ENCODE results near the gene FZD8.

FZD8 gene

DNA sequence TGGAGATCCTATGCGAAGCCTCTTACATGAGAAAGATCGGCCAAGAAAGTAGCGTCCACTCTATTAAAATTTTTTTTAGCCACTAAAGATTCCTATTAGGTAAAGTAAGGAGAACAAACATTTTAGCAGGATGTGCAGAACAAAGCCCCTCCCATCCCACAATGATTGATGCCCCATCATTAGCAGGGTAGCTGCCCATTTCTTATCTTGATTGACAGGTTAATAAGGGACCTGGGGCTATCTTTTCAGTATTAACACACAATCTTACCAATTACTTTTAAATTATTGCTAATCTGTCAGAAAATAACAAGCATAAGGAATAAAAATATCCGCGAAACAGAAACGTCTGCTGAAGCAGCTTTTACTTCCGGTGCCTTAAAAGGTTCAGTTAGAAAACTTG, 5.1 kb downstream of the FZD8 start:
- peaks cover 50% of the 10 kb centered on the region for H3K27me3 Mint-ChIP-seq (ENCODE audit: low read depth)

DNA sequence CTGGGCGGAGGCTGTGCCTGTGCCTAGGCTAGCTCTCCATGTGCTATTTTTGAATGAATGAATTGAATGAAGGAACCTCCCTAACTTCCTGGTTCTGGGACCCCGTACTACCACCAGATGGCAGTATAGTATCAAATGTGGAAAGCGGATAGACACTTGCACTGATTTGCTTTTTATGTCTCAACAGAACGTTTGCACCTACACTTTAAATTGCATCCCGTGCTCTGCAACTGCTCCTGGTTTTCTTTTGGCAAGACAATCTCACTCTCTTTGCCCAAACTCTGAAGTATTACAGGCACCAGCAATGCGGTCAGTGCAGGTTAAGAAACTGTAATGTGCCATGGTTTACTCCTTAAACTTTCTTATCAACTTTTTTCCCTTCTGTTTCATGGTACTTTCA, 6.5 kb downstream of the FZD8 start:
- Mint-ChIP-seq H3K27ac (no peak overlapping the region), H3K36me3 (ENCODE audit: low read depth) (no peaks in the 10 kb centered on the region), H3K4me1 (ENCODE audit: low read depth) (peaks cover 4% of the 10 kb centered on the region), H3K9me3 (no peaks in the 10 kb centered on the region), H3K27me3 (ENCODE audit: low read depth) (peaks cover 45% of the 10 kb centered on the region), H3K4me3 (no peak overlapping the region)
- peak; percentile 32 for DNase-seq (ENCODE audit: low spot score)

More for the DNA sequence above, 5.1 kb downstream of the FZD8 start:
- H3K4me1 Mint-ChIP-seq (ENCODE audit: low read depth): peaks cover 4% of the 10 kb centered on the region
- no peak for DNase-seq (ENCODE audit: low spot score)
- no peaks in the 10 kb centered on the region for H3K9me3 Mint-ChIP-seq
- no peak overlapping the region for H3K4me3 Mint-ChIP-seq
- H3K36me3 Mint-ChIP-seq (ENCODE audit: low read depth): no peaks in the 10 kb centered on the region
- no peak overlapping the region for H3K27ac Mint-ChIP-seq

- DNase-seq (ENCODE audit: low spot score): no peak
- peaks cover 30% of the 10 kb centered on the region for H3K27me3 Mint-ChIP-seq (ENCODE audit: low read depth)
- no peaks in the 10 kb centered on the region for H3K9me3 Mint-ChIP-seq
- no peaks in the 10 kb centered on the region for H3K4me1 Mint-ChIP-seq (ENCODE audit: low read depth)
- no peak overlapping the region for H3K4me3 Mint-ChIP-seq
- no peaks in the 10 kb centered on the region for H3K36me3 Mint-ChIP-seq (ENCODE audit: low read depth)
- H3K27ac Mint-ChIP-seq: no peak overlapping the region
Measured at GRCh38 chr10:35633006-35633980, 8.8 kb downstream of the FZD8 start.

- Mint-ChIP-seq H3K36me3 (ENCODE audit: low read depth) (no peaks in the 10 kb centered on the region), H3K9me3 (no peaks in the 10 kb centered on the region), H3K4me1 (ENCODE audit: low read depth) (no peaks in the 10 kb centered on the region), H3K4me3 (no peak overlapping the region), H3K27ac (no peak overlapping the region), H3K27me3 (ENCODE audit: low read depth) (peaks cover 18% of the 10 kb centered on the region)
- no peak for DNase-seq (ENCODE audit: low spot score)
Measured at GRCh38 chr10:35632027-35632426, 10.1 kb downstream of the FZD8 start.

DNA sequence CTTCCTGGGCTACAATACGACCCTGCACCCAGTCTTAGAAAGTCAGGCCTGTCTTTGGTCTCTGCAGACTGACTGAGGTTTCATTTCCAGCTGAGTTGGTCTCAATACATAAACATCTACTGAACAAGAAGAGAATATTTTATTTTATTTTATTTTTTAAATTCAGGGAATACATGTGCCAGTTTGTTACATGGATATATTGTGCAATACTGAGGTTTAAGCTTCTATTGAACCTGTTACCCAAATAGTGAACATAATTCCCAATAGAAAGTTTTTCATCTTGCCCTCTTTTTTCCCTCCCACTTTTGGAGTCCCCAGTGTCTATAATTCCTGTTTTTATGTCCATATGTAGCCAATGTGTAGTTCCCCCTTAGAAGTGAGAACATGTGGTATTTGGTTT, 10.7 kb downstream of the FZD8 start:
- Mint-ChIP-seq H3K27me3 (ENCODE audit: low read depth) (peaks cover 12% of the 10 kb centered on the region), H3K4me3 (no peak overlapping the region), H3K27ac (no peak overlapping the region), H3K4me1 (ENCODE audit: low read depth) (no peaks in the 10 kb centered on the region), H3K36me3 (ENCODE audit: low read depth) (no peaks in the 10 kb centered on the region), H3K9me3 (no peaks in the 10 kb centered on the region)
- no peak for DNase-seq (ENCODE audit: low spot score)

DNA sequence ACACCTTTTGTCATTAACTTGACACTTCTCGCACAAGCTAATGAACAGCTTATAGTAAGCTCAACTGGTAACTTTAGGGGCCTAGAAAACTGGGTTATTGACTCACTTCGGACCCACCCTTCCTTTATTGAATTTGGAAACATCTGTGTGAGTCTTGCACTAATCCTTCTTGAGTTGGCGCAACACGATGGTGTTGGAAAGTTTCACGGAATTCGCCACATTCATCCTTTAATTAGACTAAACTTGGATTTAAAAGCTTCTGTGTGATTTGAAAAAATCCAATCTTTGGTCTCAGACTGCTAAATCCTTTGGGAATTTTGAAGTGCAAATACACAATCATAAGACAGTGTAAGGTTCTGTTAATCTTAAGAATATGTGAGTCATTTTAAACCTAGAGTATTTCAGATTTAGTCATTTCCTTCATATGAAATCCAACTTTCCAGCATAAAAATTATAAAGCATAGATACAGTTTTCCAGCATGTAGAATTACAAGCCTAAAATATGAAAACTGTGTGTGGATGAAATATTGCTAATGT, 15.1 kb downstream of the FZD8 start:
- no peak overlapping the region for H3K4me3 Mint-ChIP-seq
- H3K4me1 Mint-ChIP-seq (ENCODE audit: low read depth): no peaks in the 10 kb centered on the region
- no peaks in the 10 kb centered on the region for H3K36me3 Mint-ChIP-seq (ENCODE audit: low read depth)
- no peak for DNase-seq (ENCODE audit: low spot score)
- no peaks in the 10 kb centered on the region for H3K27me3 Mint-ChIP-seq (ENCODE audit: low read depth)
- H3K9me3 Mint-ChIP-seq: no peaks in the 10 kb centered on the region
- H3K27ac Mint-ChIP-seq: no peak overlapping the region

GRCh38 chr10:35614312-35614711, 27.8 kb downstream of the FZD8 start:
- Mint-ChIP-seq H3K9me3 (no peaks in the 10 kb centered on the region), H3K27me3 (ENCODE audit: low read depth) (peaks cover 9% of the 10 kb centered on the region), H3K4me1 (ENCODE audit: low read depth) (no peaks in the 10 kb centered on the region), H3K4me3 (no peak overlapping the region), H3K27ac (no peak overlapping the region), H3K36me3 (ENCODE audit: low read depth) (no peaks in the 10 kb centered on the region)
- no peak for DNase-seq (ENCODE audit: low spot score)

- Mint-ChIP-seq H3K4me1 (ENCODE audit: low read depth) (no peaks in the 10 kb centered on the region), H3K4me3 (no peak overlapping the region), H3K9me3 (no peaks in the 10 kb centered on the region), H3K27me3 (ENCODE audit: low read depth) (peaks cover 12% of the 10 kb centered on the region), H3K36me3 (ENCODE audit: low read depth) (no peaks in the 10 kb centered on the region), H3K27ac (no peak overlapping the region)
- DNase-seq (ENCODE audit: low spot score): no peak
Measured at GRCh38 chr10:35613597-35614226, 28.4 kb downstream of the FZD8 start.

DNA sequence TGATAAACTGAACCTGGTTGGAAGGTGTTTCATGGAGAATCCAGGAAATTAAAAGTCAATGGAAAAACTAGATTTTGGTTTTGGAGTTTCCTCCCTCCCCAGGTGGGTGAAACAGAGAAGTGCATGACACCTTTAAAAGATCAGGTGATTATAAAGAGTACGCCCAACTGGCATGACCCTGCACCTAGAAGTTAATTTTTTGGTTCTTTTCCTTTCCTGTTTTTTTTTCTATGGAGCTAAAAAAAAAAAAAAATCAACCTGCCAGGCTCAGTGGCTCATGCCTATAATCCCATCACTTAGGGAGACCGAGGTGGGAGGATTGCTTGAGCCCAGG, 29.0 kb downstream of the FZD8 start:
- Mint-ChIP-seq H3K36me3 (ENCODE audit: low read depth) (no peaks in the 10 kb centered on the region), H3K4me1 (ENCODE audit: low read depth) (no peaks in the 10 kb centered on the region), H3K4me3 (no peak overlapping the region), H3K27me3 (ENCODE audit: low read depth) (peaks cover 12% of the 10 kb centered on the region), H3K27ac (no peak overlapping the region), H3K9me3 (no peaks in the 10 kb centered on the region)
- no peak for DNase-seq (ENCODE audit: low spot score)

GRCh38 chr10:35612385-35613106, 29.6 kb downstream of the FZD8 start:
- H3K27me3 Mint-ChIP-seq (ENCODE audit: low read depth): peaks cover 12% of the 10 kb centered on the region

GRCh38 chr10:35611750-35612149, 30.3 kb downstream of the FZD8 start:
- peaks cover 5% of the 10 kb centered on the region for H3K4me1 Mint-ChIP-seq (ENCODE audit: low read depth)
- no peak for DNase-seq (ENCODE audit: low spot score)
- H3K36me3 Mint-ChIP-seq (ENCODE audit: low read depth): no peaks in the 10 kb centered on the region
- H3K27ac Mint-ChIP-seq: no peak overlapping the region
- H3K9me3 Mint-ChIP-seq: no peaks in the 10 kb centered on the region
- H3K4me3 Mint-ChIP-seq: no peak overlapping the region
- H3K27me3 Mint-ChIP-seq (ENCODE audit: low read depth): peaks cover 19% of the 10 kb centered on the region

More at GRCh38 chr10:35612385-35613106, 29.6 kb downstream of the FZD8 start:
- no peaks in the 10 kb centered on the region for H3K9me3 Mint-ChIP-seq
- no peaks in the 10 kb centered on the region for H3K36me3 Mint-ChIP-seq (ENCODE audit: low read depth)
- peaks cover under 1% of the 10 kb centered on the region for H3K4me1 Mint-ChIP-seq (ENCODE audit: low read depth)
- DNase-seq (ENCODE audit: low spot score): no peak
- H3K4me3 Mint-ChIP-seq: no peak overlapping the region
- H3K27ac Mint-ChIP-seq: no peak overlapping the region

- Mint-ChIP-seq H3K9me3 (no peaks in the 10 kb centered on the region), H3K4me3 (no peak overlapping the region), H3K36me3 (ENCODE audit: low read depth) (no peaks in the 10 kb centered on the region), H3K4me1 (ENCODE audit: low read depth) (peaks cover 5% of the 10 kb centered on the region), H3K27me3 (ENCODE audit: low read depth) (peaks cover 25% of the 10 kb centered on the region), H3K27ac (no peak overlapping the region)
- DNase-seq (ENCODE audit: low spot score): no peak
Measured at GRCh38 chr10:35608328-35608672, 33.8 kb downstream of the FZD8 start.

- no peak for DNase-seq (ENCODE audit: low spot score)
- Mint-ChIP-seq H3K36me3 (ENCODE audit: low read depth) (no peaks in the 10 kb centered on the region), H3K4me3 (peak overlapping the region; percentile 66), H3K27me3 (ENCODE audit: low read depth) (peaks cover 25% of the 10 kb centered on the region), H3K4me1 (ENCODE audit: low read depth) (peaks cover 5% of the 10 kb centered on the region), H3K27ac (no peak overlapping the region), H3K9me3 (no peaks in the 10 kb centered on the region)
Measured at GRCh38 chr10:35607475-35608327, 34.4 kb downstream of the FZD8 start.

All from T-helper 2 cell treated with Interferon-gamma antibody and Interleukin-4, amounts not matched to agents 5 μg/mL and 100 μg/mL, for 36 hours (primary cell).